K562 (cell line): Measurements from ENCODE around the gene LY6G5B. TPM values are rescaled to one million over a fixed set of nuclear protein-coding genes. Genes with fewer than 3 reads are reported as not detected.

Experiments
- BACH1 ChIP-seq: fragments of 200-800 bp; sonication (Bioruptor generic); IDR thresholded peaks from 2 replicates; pipeline ENCODE4 v1.6.1; 2016; ENCODE audit warnings: missing genetic modification characterization, missing compliant biosample characterization
- CAMTA2 ChIP-seq: fragments of 250-450 bp; sonication (Bioruptor Pico); conservative IDR thresholded peaks from 2 replicates; pipeline ENCODE4 v1.5.1; 2022
- CBFB ChIP-seq: sonication (generic); formaldehyde crosslinking; IDR thresholded peaks from 2 replicates; pipeline ENCODE4 v1.4.0; 2020; ENCODE audit warnings: mild to moderate bottlenecking, missing genetic modification reagents
- CBX2 ChIP-seq: fragments of 200-600 bp; sonication (generic); IDR thresholded peaks from one replicate; pipeline ENCODE4 v1.6.1; 2012; ENCODE audit warnings: mild to moderate bottlenecking, low read length, inconsistent platforms; ENCODE audit not compliant: insufficient read depth, poor library complexity, severe bottlenecking
- ELF2 ChIP-seq: fragments of 250-450 bp; sonication (Bioruptor Pico); IDR thresholded peaks from 2 replicates; pipeline ENCODE4 v1.5.0; 2021; ENCODE audit warnings: mild to moderate bottlenecking
- ETS2 ChIP-seq: IDR thresholded peaks from 2 replicates; pipeline ENCODE4 v1.6.1; 2016; ENCODE audit warnings: borderline replicate concordance, missing genetic modification characterization, mild to moderate bottlenecking, moderate library complexity, missing compliant biosample characterization; ENCODE audit not compliant: poor library complexity, severe bottlenecking
- FIP1L1 ChIP-seq: fragments of 200-400 bp; formaldehyde crosslinking; IDR thresholded peaks from 2 replicates; pipeline ENCODE4 v1.6.1; 2018; ENCODE audit warnings: mild to moderate bottlenecking, low read depth, low read length; ENCODE audit not compliant: poor library complexity, severe bottlenecking
- HMG20A ChIP-seq: fragments of 450-650 bp; formaldehyde crosslinking; conservative IDR thresholded peaks from 2 replicates; pipeline ENCODE4 v1.4.0; 2020; ENCODE audit warnings: mild to moderate bottlenecking, mixed read lengths
- KAT7 ChIP-seq: sonication (generic); formaldehyde crosslinking; IDR thresholded peaks from 2 replicates; pipeline ENCODE4 v1.8.0; 2022; ENCODE audit warnings: missing genetic modification reagents, mild to moderate bottlenecking, borderline replicate concordance
- KLF16 ChIP-seq: IDR thresholded peaks from 2 replicates; pipeline ENCODE4 v1.6.1; 2016; ENCODE audit warnings: antibody characterized with exemption
- MTF1 ChIP-seq: fragments of 250-450 bp; sonication (Bioruptor Pico); IDR thresholded peaks from 2 replicates; pipeline ENCODE4 v1.9.0; 2021; ENCODE audit warnings: moderate library complexity, mild to moderate bottlenecking, inconsistent platforms, borderline replicate concordance
- MYNN ChIP-seq, 2 experiments: sonication (generic); formaldehyde crosslinking in 1 of 2; IDR thresholded peaks; 2 replicates each; pipeline versions ENCODE4 v1.5.0 to v1.6.1; 2016 to 2020; ENCODE audit warnings: antibody characterized with exemption in 1 of 2, missing genetic modification reagents in 1 of 2
- NR2F6 ChIP-seq: fragments of 450-650 bp; formaldehyde crosslinking; IDR thresholded peaks from 2 replicates; pipeline ENCODE4 v1.4.0; 2020; ENCODE audit warnings: mild to moderate bottlenecking
- ZC3H11A ChIP-seq: IDR thresholded peaks from 2 replicates; pipeline ENCODE4 v1.6.1; 2012; ENCODE audit warnings: low read depth, low read length, improper control_type of control experiment
- ZNF436 ChIP-seq: fragments of 250-450, 450-650 bp; sonication (Bioruptor Pico); formaldehyde crosslinking; IDR thresholded peaks from 2 replicates; pipeline ENCODE4 v1.7.0; 2020; ENCODE audit warnings: mild to moderate bottlenecking
- polyA plus RNA-seq, 8 experiments: library from polyadenylated mRNA; depleted of rRNA in 4 of 8; stranded (reverse) in 5 of 8; unstranded in 3 of 8; fragments of >200 nt; fragmentation: Nextera tagmentation in 2 of 8; fragmentation: Illumina TruSeq in 1 of 8; extraction: Ambion mirVana in 2 of 8; extraction: Trizol in 1 of 8; gene quantifications; 2 replicates each; pipeline versions ENCODE4 v1.2.1 to v1.2.3, GENCODE V29; 2011 to 2014; ENCODE audit warnings: inconsistent platforms in 1 of 8, missing spikeins in 1 of 8
- total RNA-seq, 7 experiments: library from RNA; depleted of rRNA in 6 of 7; stranded (reverse); fragments of >200 nt in 6 of 7; fragmentation: Illumina TruSeq in 2 of 7; extraction: Trizol in 2 of 7; gene quantifications; 2 replicates each; pipeline versions ENCODE4 v1.2.1 to v1.2.3, GENCODE V29; 2011 to 2021; ENCODE audit warnings: low replicate concordance in 1 of 7
- TF ChIP-seq, protein P1 (sequence below): fragments of 450-650 bp; IDR thresholded peaks from 2 replicates; pipeline ENCODE4 v1.6.1; 2018; ENCODE audit not compliant: partially characterized antibody
- TF ChIP-seq, protein P2 (sequence below): sonication (generic); formaldehyde crosslinking; IDR thresholded peaks from 2 replicates; pipeline ENCODE4 v1.8.1; 2023; ENCODE audit warnings: mild to moderate bottlenecking, missing genetic modification reagents

Gene LY6G5B
- total and polyA plus RNA-seq, 9 of the 15 experiments (the other 6 are each of a cell fraction or from before 2014, with no cell fraction given) = 6.0 to 27.0 (median 7.5) TPM

DNA sequence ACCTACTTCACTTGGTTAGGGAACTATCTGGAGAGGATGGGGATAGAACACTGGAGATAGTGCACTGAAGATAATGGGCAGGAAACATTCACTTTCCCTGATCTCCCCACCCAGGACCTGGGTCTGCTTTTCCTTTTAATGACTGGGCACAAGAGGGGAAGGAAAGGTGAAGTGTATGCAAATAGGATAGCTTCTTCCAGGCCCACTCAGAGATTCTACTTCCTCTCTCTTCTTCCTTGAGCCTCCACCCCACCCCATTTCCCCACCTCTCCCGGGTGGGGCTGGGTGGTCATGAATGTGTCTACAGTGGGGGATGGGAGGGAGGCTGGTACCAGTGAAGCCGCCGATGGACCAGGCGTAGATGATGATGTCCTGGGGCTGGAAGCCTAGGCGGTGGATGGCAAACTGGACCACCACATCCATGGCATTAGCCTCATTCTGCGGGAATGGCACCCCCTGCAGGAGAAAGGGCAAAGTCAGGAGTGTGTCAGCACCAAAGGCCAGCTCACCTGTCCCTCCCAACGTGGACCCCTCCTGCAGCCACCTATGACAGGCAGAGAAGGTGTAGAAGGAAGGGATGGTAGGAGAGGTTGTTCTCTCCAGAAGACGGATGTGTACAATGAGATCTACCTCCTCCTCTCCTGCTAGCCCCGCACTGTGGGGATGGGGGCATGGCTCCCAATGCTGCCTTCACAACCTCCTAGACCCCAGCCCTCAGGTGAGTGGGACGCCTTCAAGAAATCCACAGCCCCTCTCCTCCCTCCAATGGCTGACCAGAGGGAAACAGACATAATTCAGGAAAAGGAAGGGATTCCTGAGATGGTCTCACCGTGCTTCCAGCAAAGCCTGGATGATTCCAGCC, 19.7 kb downstream of the LY6G5B start (continued):
- TF ChIP-seq, protein P1, sequence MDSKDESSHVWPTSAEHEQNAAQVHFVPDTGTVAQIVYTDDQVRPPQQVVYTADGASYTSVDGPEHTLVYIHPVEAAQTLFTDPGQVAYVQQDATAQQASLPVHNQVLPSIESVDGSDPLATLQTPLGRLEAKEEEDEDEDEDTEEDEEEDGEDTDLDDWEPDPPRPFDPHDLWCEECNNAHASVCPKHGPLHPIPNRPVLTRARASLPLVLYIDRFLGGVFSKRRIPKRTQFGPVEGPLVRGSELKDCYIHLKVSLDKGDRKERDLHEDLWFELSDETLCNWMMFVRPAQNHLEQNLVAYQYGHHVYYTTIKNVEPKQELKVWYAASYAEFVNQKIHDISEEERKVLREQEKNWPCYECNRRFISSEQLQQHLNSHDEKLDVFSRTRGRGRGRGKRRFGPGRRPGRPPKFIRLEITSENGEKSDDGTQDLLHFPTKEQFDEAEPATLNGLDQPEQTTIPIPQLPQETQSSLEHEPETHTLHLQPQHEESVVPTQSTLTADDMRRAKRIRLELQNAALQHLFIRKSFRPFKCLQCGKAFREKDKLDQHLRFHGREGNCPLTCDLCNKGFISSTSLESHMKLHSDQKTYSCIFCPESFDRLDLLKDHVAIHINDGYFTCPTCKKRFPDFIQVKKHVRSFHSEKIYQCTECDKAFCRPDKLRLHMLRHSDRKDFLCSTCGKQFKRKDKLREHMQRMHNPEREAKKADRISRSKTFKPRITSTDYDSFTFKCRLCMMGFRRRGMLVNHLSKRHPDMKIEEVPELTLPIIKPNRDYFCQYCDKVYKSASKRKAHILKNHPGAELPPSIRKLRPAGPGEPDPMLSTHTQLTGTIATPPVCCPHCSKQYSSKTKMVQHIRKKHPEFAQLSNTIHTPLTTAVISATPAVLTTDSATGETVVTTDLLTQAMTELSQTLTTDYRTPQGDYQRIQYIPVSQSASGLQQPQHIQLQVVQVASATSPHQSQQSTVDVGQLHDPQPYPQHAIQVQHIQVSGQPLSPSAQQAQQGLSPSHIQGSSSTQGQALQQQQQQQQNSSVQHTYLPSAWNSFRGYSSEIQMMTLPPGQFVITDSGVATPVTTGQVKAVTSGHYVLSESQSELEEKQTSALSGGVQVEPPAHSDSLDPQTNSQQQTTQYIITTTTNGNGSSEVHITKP = no peak
- TF ChIP-seq FIP1L1 (no peak), MYNN (IDR thresholded peaks at IDR 0.05) (0 out of 2 replicates have a peak, but pooled peaks have one; percentile 27), MYNN (CRISPR knock-in tag; IDR thresholded peaks at IDR 0.05) (no peak), CBX2 (no peak), NR2F6 (no peak), KAT7 (CRISPR knock-in tag) (no peak), CAMTA2 (no peak), MTF1 (CRISPR knock-in tag) (no peak), ZC3H11A (peak; percentile 66; the same call in 1 of the 2 replicates), HMG20A (CRISPR knock-in tag) (no peak), BACH1 (tag) (no peak), KLF16 (no peak), ZNF436 (CRISPR knock-in tag) (no peak), ETS2 (no peak), CBFB (no peak), ELF2 (CRISPR knock-in tag) (no peak)
- TF ChIP-seq, protein P2, sequence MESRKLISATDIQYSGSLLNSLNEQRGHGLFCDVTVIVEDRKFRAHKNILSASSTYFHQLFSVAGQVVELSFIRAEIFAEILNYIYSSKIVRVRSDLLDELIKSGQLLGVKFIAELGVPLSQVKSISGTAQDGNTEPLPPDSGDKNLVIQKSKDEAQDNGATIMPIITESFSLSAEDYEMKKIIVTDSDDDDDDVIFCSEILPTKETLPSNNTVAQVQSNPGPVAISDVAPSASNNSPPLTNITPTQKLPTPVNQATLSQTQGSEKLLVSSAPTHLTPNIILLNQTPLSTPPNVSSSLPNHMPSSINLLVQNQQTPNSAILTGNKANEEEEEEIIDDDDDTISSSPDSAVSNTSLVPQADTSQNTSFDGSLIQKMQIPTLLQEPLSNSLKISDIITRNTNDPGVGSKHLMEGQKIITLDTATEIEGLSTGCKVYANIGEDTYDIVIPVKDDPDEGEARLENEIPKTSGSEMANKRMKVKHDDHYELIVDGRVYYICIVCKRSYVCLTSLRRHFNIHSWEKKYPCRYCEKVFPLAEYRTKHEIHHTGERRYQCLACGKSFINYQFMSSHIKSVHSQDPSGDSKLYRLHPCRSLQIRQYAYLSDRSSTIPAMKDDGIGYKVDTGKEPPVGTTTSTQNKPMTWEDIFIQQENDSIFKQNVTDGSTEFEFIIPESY = no peak
